Measurements from ENCODE around the gene CCHCR1. TPM values are rescaled to one million over a fixed set of nuclear protein-coding genes. Genes with fewer than 3 reads are reported as not detected.

Gene CCHCR1
- total and polyA plus RNA-seq, 2 experiments from 2014 or later, result 19.8 to 46.7 TPM

- Mint-ChIP-seq H3K9me3 (no peaks in the 10 kb centered on the region), H3K27ac (peak overlapping the region; percentile 48), H3K4me1 (peaks cover 67% of the 10 kb centered on the region), H3K27me3 (ENCODE audit: insufficient read depth, low read depth, poor library complexity) (peaks cover 13% of the 10 kb centered on the region), H3K4me3 (no peak overlapping the region; the same call in 2 of the 3 replicates), H3K36me3 (ENCODE audit: low read depth) (peaks cover 82% of the 10 kb centered on the region)
- Histone ChIP-seq H3K79me2 (replicated peaks; ENCODE audit: insufficient read depth) (peaks cover 55% of the 10 kb centered on the region), H3K27me3 (ENCODE audit: insufficient read depth) (0 out of 2 replicates have a peak, but pooled peaks cover 2% of the 10 kb centered on the region), H3K4me1 (ENCODE audit: insufficient read depth) (peaks cover 66% of the 10 kb centered on the region), H3K9me2 (ENCODE audit: insufficient read depth) (no peaks in the 10 kb centered on the region), H3K4me2 (no peak overlapping the region), H3K4me3 (no peak overlapping the region), H2AFZ (no peak overlapping the region), H3K36me3 (ENCODE audit: insufficient read depth) (peaks cover 40% of the 10 kb centered on the region), H3K27ac (ENCODE audit: low read depth) (peak overlapping the region; percentile 83), H4K20me1 (replicated peaks; ENCODE audit: insufficient read depth) (peaks cover 57% of the 10 kb centered on the region), H3F3A (replicated peaks; ENCODE audit: low read depth) (peaks cover 61% of the 10 kb centered on the region)
- no peak for ATAC-seq
- DNase-seq (ENCODE audit: low spot score), result no peak
- TF ChIP-seq CTCF (conservative IDR thresholded peaks at IDR 0.05; ENCODE audit: low read depth in 2 of 2) (no peak), ZNF114 (CRISPR knock-in tag; IDR thresholded peaks at IDR 0.05) (no peak), EZH2phosphoT487 (IDR thresholded peaks at IDR 0.05; ENCODE audit: unreplicated experiment) (no peak)
Observed at GRCh38 chr6:31163922-31164321, 6.3 kb upstream of the CCHCR1 start.

- Histone ChIP-seq H3K79me2 (replicated peaks; ENCODE audit: insufficient read depth) (peaks cover 42% of the 10 kb centered on the region), H3K4me2 (no peak overlapping the region; the same call in 1 of the 2 replicates), H3K27ac (ENCODE audit: low read depth) (peak overlapping the region; percentile 83), H3K9me2 (ENCODE audit: insufficient read depth) (no peaks in the 10 kb centered on the region), H3K27me3 (ENCODE audit: insufficient read depth) (0 out of 2 replicates have a peak, but pooled peaks cover 2% of the 10 kb centered on the region), H3K4me3 (no peak overlapping the region), H3F3A (replicated peaks; ENCODE audit: low read depth) (peaks cover 64% of the 10 kb centered on the region), H2AFZ (no peak overlapping the region), H4K20me1 (replicated peaks; ENCODE audit: insufficient read depth) (peaks cover 43% of the 10 kb centered on the region), H3K4me1 (ENCODE audit: insufficient read depth) (peaks cover 62% of the 10 kb centered on the region), H3K36me3 (ENCODE audit: insufficient read depth) (peaks cover 32% of the 10 kb centered on the region)
- Mint-ChIP-seq H3K36me3 (ENCODE audit: low read depth) (peaks cover 69% of the 10 kb centered on the region), H3K4me1 (peaks cover 67% of the 10 kb centered on the region), H3K4me3 (no peak overlapping the region; the same call in 2 of the 3 replicates), H3K27ac (peak overlapping the region; percentile 78), H3K9me3 (no peaks in the 10 kb centered on the region), H3K27me3 (ENCODE audit: insufficient read depth, low read depth, poor library complexity) (peaks cover 18% of the 10 kb centered on the region)
- peak; percentile 2; the same call in 2 of the 3 replicates for ATAC-seq
- peak; percentile 65 for DNase-seq (ENCODE audit: low spot score)
- no peak for TF ChIP-seq JUNB (IDR thresholded peaks at IDR 0.05; ENCODE audit: unreplicated experiment)
- no peak for TF ChIP-seq ETS1 (IDR thresholded peaks at IDR 0.05)
- TF ChIP-seq CTCF (conservative IDR thresholded peaks at IDR 0.05; ENCODE audit: low read depth in 2 of 2), result peak; percentile 29 to 52
- TF ChIP-seq POLR2AphosphoS5 (IDR thresholded peaks at IDR 0.05; ENCODE audit: low read depth), result peak; percentile 62
Observed at GRCh38 chr6:31162463-31163165, 5.0 kb upstream of the CCHCR1 start.
